Osteocyte (in vitro differentiated cells): ENCODE results near the gene SLC44A4. TPM values are rescaled to one million over a fixed set of nuclear protein-coding genes. Genes with fewer than 3 reads are reported as not detected.

Experiments used
- DNase-seq: peaks from one replicate; pipeline ENCODE4 v3.0.0; 2021; ENCODE audit warnings: mixed read lengths; ENCODE audit not compliant: unreplicated experiment; ENCODE audit errors: extremely low spot score
- H3K27ac Mint-ChIP-seq: one replicate; pipeline ENCODE4 v1.8.0; 2021; ENCODE audit warnings: mild to moderate bottlenecking, mixed read lengths; ENCODE audit not compliant: unreplicated experiment
- H3K27me3 Mint-ChIP-seq: one replicate; pipeline ENCODE4 v1.8.0; 2021; ENCODE audit warnings: mixed read lengths; ENCODE audit not compliant: unreplicated experiment
- H3K36me3 Mint-ChIP-seq: one replicate; pipeline ENCODE4 v1.8.0; 2021; ENCODE audit warnings: mixed read lengths; ENCODE audit not compliant: unreplicated experiment
- H3K4me1 Mint-ChIP-seq: one replicate; pipeline ENCODE4 v1.8.0; 2021; ENCODE audit warnings: mixed read lengths; ENCODE audit not compliant: unreplicated experiment
- H3K4me3 Mint-ChIP-seq: one replicate; pipeline ENCODE4 v1.8.0; 2021; ENCODE audit warnings: mild to moderate bottlenecking, moderate library complexity, mixed read lengths; ENCODE audit not compliant: unreplicated experiment
- H3K9me3 Mint-ChIP-seq: one replicate; pipeline ENCODE4 v1.8.0; 2021; ENCODE audit warnings: mixed read lengths; ENCODE audit not compliant: unreplicated experiment
- total RNA-seq: library from RNA; stranded (reverse); gene quantifications from 2 replicates; pipeline ENCODE4 v1.2.1, GENCODE V29; 2021
- TF ChIP-seq, protein P1 (sequence below): fragments of 200-600 bp; sonication (generic); IDR thresholded peaks from 2 replicates; pipeline ENCODE4 v1.5.0; 2021; ENCODE audit warnings: antibody characterized with exemption, mild to moderate bottlenecking, moderate library complexity

Gene SLC44A4
- total RNA-seq, 1 donor from 2014 or later: not detected

DNA sequence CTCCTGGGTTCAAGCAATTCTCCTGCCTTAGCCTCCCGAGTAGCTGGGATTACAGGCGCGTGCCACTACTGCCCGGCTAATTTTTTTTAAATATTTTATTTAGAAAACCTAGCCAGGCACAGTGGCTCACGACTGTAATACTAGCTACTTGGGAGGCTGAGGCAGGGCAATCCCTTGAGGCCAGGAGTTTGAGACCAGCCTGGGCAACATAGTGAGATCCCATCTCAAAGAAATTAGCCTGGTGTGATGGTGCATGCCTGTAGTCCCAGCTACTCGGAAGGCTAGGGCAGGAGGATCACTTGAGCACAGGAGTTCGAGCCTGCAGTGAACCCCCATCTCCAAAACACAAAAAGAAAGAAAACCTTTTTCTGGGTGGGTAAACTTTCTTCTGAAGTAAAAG lies 2.4 kb downstream of the SLC44A4 start:
- Mint-ChIP-seq H3K4me3 (no peak overlapping the region), H3K9me3 (no peaks in the 10 kb centered on the region), H3K27ac (no peak overlapping the region), H3K27me3 (no peaks in the 10 kb centered on the region), H3K4me1 (peaks cover 5% of the 10 kb centered on the region), H3K36me3 (peaks cover 13% of the 10 kb centered on the region)
- TF ChIP-seq, protein P1, sequence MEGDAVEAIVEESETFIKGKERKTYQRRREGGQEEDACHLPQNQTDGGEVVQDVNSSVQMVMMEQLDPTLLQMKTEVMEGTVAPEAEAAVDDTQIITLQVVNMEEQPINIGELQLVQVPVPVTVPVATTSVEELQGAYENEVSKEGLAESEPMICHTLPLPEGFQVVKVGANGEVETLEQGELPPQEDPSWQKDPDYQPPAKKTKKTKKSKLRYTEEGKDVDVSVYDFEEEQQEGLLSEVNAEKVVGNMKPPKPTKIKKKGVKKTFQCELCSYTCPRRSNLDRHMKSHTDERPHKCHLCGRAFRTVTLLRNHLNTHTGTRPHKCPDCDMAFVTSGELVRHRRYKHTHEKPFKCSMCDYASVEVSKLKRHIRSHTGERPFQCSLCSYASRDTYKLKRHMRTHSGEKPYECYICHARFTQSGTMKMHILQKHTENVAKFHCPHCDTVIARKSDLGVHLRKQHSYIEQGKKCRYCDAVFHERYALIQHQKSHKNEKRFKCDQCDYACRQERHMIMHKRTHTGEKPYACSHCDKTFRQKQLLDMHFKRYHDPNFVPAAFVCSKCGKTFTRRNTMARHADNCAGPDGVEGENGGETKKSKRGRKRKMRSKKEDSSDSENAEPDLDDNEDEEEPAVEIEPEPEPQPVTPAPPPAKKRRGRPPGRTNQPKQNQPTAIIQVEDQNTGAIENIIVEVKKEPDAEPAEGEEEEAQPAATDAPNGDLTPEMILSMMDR: no peak
- no peak for DNase-seq

DNA sequence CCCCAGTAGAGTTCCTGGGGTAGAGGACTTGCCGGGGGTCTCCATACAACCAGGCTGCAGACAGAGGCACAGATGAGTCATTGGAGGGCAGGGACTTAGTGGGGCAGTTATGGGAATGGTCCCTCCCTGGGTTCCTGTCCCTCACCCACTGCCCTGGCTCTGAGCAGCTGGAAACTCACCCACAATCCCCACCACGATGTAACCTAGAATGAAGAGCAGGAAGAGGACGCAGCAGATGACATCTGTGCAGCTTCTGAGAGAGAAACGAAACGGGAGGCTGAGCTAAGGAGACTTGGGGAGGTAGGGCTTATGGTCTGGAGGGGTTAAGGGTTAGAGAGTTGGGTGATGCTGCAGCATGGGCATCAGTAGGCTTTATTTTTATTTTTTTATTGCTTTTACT lies 2.9 kb downstream of the SLC44A4 start:
- TF ChIP-seq, protein P1: no peak
- Mint-ChIP-seq H3K9me3 (no peaks in the 10 kb centered on the region), H3K4me3 (no peak overlapping the region), H3K36me3 (peaks cover 8% of the 10 kb centered on the region), H3K27me3 (no peaks in the 10 kb centered on the region), H3K4me1 (peaks cover 8% of the 10 kb centered on the region), H3K27ac (no peak overlapping the region)
- no peak for DNase-seq

DNA sequence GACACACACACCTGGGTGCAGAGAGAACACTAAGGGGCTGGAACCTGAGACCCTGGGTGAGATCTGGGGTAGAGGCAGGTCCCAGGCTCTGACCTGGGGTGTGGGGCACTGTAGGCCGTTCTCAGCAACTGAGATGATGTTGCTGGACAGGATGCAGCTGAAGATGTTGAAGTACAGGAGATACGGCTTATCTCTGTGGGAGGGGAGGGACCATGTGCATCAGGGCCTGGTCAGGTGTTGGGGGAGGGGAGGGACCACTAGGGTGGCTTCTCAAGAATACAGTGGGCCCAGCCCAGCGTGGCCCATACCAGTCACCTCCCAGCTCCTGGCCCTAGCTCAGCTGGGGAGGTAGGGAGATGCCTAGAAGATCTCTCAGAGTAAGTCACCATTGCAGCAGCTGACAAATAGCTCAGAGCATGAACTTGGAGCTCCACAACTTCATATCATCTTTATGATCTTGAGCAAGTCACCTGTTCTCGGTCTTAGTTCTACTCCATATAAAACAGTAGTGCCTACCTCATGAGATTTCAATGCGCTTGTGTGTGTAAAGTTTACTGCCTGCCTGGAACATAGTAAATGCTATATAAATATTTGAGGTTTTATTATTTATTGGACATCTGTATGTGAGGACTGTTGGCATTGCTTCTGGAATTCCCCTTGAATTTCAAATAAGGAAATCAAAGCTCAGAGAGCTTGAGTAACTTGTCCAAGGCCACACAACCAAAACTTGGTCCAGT lies 3.8 kb downstream of the SLC44A4 start:
- TF ChIP-seq, protein P1: no peak
- H3K27ac Mint-ChIP-seq: no peak overlapping the region
- H3K4me3 Mint-ChIP-seq: no peak overlapping the region
- peaks cover 9% of the 10 kb centered on the region for H3K4me1 Mint-ChIP-seq
- no peaks in the 10 kb centered on the region for H3K9me3 Mint-ChIP-seq
- H3K27me3 Mint-ChIP-seq: no peaks in the 10 kb centered on the region
- no peak for DNase-seq
- peaks cover 6% of the 10 kb centered on the region for H3K36me3 Mint-ChIP-seq

DNA sequence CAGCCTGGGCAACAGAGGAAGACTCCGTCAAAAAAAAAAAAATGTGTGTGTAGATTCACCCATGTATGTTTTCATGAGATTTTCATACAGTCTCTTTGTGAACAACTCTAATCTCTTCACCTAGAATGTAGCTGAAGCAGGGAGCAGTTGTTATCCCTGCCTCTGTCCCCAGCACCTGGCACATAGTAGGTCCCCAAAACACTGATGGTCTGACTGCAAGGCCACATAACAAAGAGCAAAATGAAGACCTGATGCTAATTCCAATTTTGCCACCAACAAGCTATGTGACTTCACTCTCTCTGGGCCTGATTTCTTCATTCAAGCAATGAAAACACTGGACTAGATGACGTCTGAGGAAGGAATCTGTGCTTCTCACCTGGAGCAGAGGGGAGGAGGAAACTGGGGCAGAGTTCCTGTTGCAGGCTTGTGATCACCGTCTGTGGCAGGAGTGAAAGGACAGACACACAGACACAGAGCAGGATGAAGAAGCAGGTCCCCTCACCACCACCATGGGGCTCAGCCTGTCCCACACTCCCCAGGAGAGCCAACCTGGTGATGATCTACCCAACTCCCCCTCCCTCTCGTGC lies 4.6 kb downstream of the SLC44A4 start:
- Mint-ChIP-seq H3K36me3 (no peaks in the 10 kb centered on the region), H3K4me1 (peaks cover 5% of the 10 kb centered on the region), H3K9me3 (no peaks in the 10 kb centered on the region), H3K4me3 (no peak overlapping the region), H3K27me3 (no peaks in the 10 kb centered on the region), H3K27ac (no peak overlapping the region)
- DNase-seq: no peak
- TF ChIP-seq, protein P1: no peak

DNA sequence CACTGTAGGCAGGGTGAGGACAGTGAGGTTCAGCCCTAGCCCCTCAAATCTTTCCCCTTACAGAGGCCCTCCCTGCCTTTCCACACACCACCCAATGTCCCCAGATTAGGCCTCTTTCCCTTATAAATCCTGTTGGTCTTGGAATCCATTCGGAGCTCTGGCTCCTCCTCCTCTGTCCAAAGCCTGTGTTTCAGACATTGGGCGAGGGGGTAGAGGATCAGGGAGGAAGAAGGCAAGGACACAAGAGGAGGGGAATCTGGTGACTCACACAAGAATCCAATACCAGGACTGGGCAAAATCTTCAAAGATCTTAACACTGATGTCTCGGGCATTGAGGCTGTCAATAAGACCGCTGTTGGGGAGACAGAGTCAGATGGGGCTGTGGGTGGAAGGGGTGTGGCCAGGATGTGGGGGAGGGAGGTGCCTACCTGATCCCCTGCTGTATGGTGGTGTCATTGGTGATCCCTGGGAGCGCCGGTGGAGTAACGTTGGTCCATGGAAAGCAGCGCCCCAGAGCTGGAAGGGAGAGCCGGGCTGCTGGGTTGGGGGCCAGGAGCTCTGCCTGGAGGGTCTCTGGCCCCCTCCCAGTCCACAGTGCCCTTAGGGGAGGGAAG lies 7.6 kb downstream of the SLC44A4 start:
- no peak for DNase-seq
- no peak overlapping the region for H3K27ac Mint-ChIP-seq

More for the DNA sequence above, 7.6 kb downstream of the SLC44A4 start:
- no peaks in the 10 kb centered on the region for H3K36me3 Mint-ChIP-seq
- H3K27me3 Mint-ChIP-seq: no peaks in the 10 kb centered on the region
- TF ChIP-seq, protein P1: no peak
- no peaks in the 10 kb centered on the region for H3K9me3 Mint-ChIP-seq
- H3K4me1 Mint-ChIP-seq: peaks cover 5% of the 10 kb centered on the region
- H3K4me3 Mint-ChIP-seq: no peak overlapping the region
